SKM-1 treated with dmso at 0.1 percent for 144 hours (cell line): ENCODE data around the gene FAM110A.
"Not testable (repeated sequence)": the region's sequence is repeated elsewhere in the genome, so short reads cannot be mapped to it uniquely, and the experiment has no call there.

Source experiments
- DNase-seq: peaks from one replicate; lab custom pipeline; 2025; ENCODE audit not compliant: unreplicated experiment; lab: John Stamatoyannopoulos, UW

Gene FAM110A

GRCh38 chr20:822651-823573 lies 10.6 kb upstream of the FAM110A start:
- DNase-seq = no peak

GRCh38 chr20:823574-823902 lies 10.0 kb upstream of the FAM110A start:
- DNase-seq = no peak

- DNase-seq = no peak
These were observed 9.0 kb upstream of the FAM110A start for GRCh38 chr20:824490-824889.

GRCh38 chr20:824916-825315 lies 8.6 kb upstream of the FAM110A start:
- DNase-seq = no peak

GRCh38 chr20:825710-826421 lies 7.6 kb upstream of the FAM110A start:
- DNase-seq = no peak

- DNase-seq = no peak
These were observed 6.7 kb upstream of the FAM110A start for GRCh38 chr20:826695-827323.

GRCh38 chr20:827981-828380 lies 5.5 kb upstream of the FAM110A start:
- not testable (repeated sequence) for DNase-seq

GRCh38 chr20:828987-829386 lies 4.5 kb upstream of the FAM110A start:
- no peak for DNase-seq

- peak; percentile 6 for DNase-seq
These were observed 4.0 kb upstream of the FAM110A start for GRCh38 chr20:829551-829950.

GRCh38 chr20:830011-830521 lies 3.4 kb upstream of the FAM110A start:
- DNase-seq = no peak

GRCh38 chr20:831251-831650 lies 2.3 kb upstream of the FAM110A start:
- no peak for DNase-seq

GRCh38 chr20:831956-832355 lies 1.6 kb upstream of the FAM110A start:
- no peak for DNase-seq

- no peak for DNase-seq
These were observed 430 bp upstream of the FAM110A start for GRCh38 chr20:833121-833449.

GRCh38 chr20:834151-834746 lies 734 bp downstream of the FAM110A start:
- DNase-seq = no peak

- DNase-seq = no peak
These were observed 2.1 kb downstream of the FAM110A start for GRCh38 chr20:835608-836045.

GRCh38 chr20:836190-836589 lies 2.7 kb downstream of the FAM110A start:
- DNase-seq = no peak

GRCh38 chr20:839015-839414 lies 5.5 kb downstream of the FAM110A start:
- no peak for DNase-seq

GRCh38 chr20:839626-840025 lies 6.1 kb downstream of the FAM110A start:
- no peak for DNase-seq

GRCh38 chr20:840503-840857 lies 7.0 kb downstream of the FAM110A start:
- DNase-seq = no peak

GRCh38 chr20:840858-841567 lies 7.5 kb downstream of the FAM110A start:
- no peak for DNase-seq
